Bronchial epithelial cell (primary cell): ENCODE results near the gene C14orf93. TPM values are rescaled to one million over a fixed set of nuclear protein-coding genes. Genes with fewer than 3 reads are reported as not detected.
A peak's percentile ranks its signal among the peaks of the same experiment; 100 is the strongest.
"Not testable (repeated sequence)": the region's sequence is repeated elsewhere in the genome, so short reads cannot be mapped to it uniquely, and the experiment has no call there.

Experiments
- DNase-seq: peaks from one replicate; pipeline ENCODE4 v3.0.0-alpha.2; 2010; ENCODE audit warnings: low read depth
- FAIRE-seq: peaks from 2 replicates; lab custom pipeline; 2011; peaks lifted over from hg19 to GRCh38; lab: Jason Lieb, UNC
- H3K27me3 ChIP-seq: 2 replicates; pipeline ENCODE4 v1.5.1; 2011; ENCODE audit warnings: low read length; ENCODE audit not compliant: control insufficient read depth, insufficient read depth
- H3K36me3 ChIP-seq: 2 replicates; pipeline ENCODE4 v1.5.1; 2011; ENCODE audit warnings: low read length; ENCODE audit not compliant: control insufficient read depth, insufficient read depth
- H3K4me3 ChIP-seq: 2 replicates; pipeline ENCODE4 v1.5.1; 2011; ENCODE audit warnings: mild to moderate bottlenecking, low read depth, low read length, control low read depth
- total RNA-seq: library from RNA; depleted of rRNA; stranded (reverse); fragments of >200 nt; gene quantifications from 2 replicates; pipeline ENCODE4 v1.2.1, GENCODE V29; 2014
- TF ChIP-seq, protein P1 (sequence below): IDR thresholded peaks from 2 replicates; pipeline ENCODE4 v1.5.1; 2011; ENCODE audit warnings: mild to moderate bottlenecking, moderate library complexity, low read length, control low read depth, inconsistent platforms; ENCODE audit not compliant: insufficient read depth, severe bottlenecking

The C14orf93 gene
- total RNA-seq, 1 donor from 2014 or later: 7.4 TPM

DNA sequence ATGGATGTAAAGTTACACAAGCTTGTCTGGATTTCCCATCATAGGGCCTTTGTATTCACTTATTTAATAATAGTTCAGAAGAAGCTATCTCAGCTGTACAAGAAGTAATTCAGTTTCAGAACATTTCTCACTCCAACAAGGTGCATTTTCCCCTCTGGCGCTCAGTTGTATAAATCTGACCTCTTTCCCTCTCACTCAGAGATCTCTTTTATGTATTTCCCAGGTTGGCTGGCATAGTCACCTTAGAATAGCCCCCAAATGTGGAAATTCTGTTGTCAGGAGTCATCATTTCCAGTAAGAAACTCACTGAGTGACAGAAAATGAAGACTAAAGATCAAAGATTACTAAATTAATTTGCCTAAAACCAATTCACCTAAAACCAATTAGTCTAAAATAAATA, 38.8 kb downstream of the C14orf93 start:
- H3K4me3 ChIP-seq: no peak overlapping the region
- FAIRE-seq (no peak), DNase-seq (no peak)
- TF ChIP-seq, protein P1, sequence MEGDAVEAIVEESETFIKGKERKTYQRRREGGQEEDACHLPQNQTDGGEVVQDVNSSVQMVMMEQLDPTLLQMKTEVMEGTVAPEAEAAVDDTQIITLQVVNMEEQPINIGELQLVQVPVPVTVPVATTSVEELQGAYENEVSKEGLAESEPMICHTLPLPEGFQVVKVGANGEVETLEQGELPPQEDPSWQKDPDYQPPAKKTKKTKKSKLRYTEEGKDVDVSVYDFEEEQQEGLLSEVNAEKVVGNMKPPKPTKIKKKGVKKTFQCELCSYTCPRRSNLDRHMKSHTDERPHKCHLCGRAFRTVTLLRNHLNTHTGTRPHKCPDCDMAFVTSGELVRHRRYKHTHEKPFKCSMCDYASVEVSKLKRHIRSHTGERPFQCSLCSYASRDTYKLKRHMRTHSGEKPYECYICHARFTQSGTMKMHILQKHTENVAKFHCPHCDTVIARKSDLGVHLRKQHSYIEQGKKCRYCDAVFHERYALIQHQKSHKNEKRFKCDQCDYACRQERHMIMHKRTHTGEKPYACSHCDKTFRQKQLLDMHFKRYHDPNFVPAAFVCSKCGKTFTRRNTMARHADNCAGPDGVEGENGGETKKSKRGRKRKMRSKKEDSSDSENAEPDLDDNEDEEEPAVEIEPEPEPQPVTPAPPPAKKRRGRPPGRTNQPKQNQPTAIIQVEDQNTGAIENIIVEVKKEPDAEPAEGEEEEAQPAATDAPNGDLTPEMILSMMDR: no peak
- no peaks in the 10 kb centered on the region for H3K27me3 ChIP-seq
- peaks cover 28% of the 10 kb centered on the region for H3K36me3 ChIP-seq

GRCh38 chr14:22966783-22967269, 43.1 kb downstream of the C14orf93 start:
- TF ChIP-seq, protein P1: no peak
- no peak for DNase-seq
- no peak overlapping the region for H3K4me3 ChIP-seq
- FAIRE-seq: no peak
- H3K27me3 ChIP-seq: no peaks in the 10 kb centered on the region
- no peaks in the 10 kb centered on the region for H3K36me3 ChIP-seq

DNA sequence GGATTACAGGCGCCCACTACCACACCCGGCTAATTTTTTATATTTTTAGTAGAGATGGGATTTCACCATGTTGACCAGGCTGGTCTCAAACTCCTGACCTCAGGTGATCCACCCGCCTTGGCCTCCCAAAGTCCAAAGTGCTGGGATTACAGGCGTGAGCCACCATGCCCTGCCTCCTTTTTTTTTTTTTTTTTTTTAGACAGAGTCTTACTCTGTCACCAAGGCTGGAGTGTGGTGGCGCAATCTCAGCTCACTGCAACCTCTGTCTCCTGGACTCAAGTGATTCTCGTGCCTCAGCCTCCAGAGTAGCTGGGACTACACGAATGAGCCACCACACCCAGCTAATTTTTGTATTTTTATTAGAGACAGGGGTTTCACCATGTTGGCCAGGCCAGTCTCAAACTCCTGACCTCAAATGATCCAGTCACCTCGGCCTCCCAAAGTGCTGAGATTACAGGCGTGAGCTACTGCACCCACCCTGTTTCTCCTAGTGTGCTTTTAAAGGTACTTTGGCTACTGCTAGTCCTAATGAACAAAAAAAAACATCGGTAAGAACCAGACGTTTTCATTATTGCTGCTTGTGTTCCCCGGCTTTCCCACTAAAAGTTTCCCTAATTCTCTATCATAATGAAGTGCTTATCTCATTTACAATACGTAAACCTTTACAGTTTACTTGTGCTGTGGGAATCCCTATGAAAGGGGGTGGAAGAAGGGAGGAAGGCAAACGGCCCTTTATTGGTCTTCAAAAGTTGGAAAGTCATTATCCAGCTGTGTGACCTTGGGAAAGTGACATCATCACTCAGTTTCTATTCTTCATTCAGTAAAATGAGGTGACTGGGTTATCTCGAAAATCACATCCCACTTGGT, 43.8 kb downstream of the C14orf93 start:
- not testable (repeated sequence) for FAIRE-seq, H3K4me3 ChIP-seq, H3K36me3 ChIP-seq, DNase-seq, H3K27me3 ChIP-seq

- TF ChIP-seq, protein P1: no peak
- DNase-seq: no peak
- Histone ChIP-seq H3K4me3 (no peak overlapping the region), H3K27me3 (no peaks in the 10 kb centered on the region), H3K36me3 (no peaks in the 10 kb centered on the region)
- no peak for FAIRE-seq
Observed at GRCh38 chr14:22962061-22962676, 47.8 kb downstream of the C14orf93 start.

GRCh38 chr14:22955702-22956569, 54.0 kb downstream of the C14orf93 start:
- H3K36me3 ChIP-seq: peaks cover under 1% of the 10 kb centered on the region

More at GRCh38 chr14:22955702-22956569, 54.0 kb downstream of the C14orf93 start:
- Histone ChIP-seq H3K27me3 (no peaks in the 10 kb centered on the region), H3K4me3 (peak overlapping the region; percentile 64)
- DNase-seq (peak; percentile 82), FAIRE-seq (no peak)
- TF ChIP-seq, protein P1: no peak
